Breast epithelium (tissue), 4 donors: ENCODE measurements around the gene TNFRSF25. TPM values are rescaled to one million over a fixed set of nuclear protein-coding genes. Genes with fewer than 3 reads are reported as not detected.

ENCODE experiments used
- DNase-seq, 2 donors: peaks; one replicate each; pipeline ENCODE4 v3.0.0-alpha.2; 2019; ENCODE audit warnings: low spot score in 2 of 2
- H3K27ac ChIP-seq, 2 donors: fragments of 200-600 bp; sonication (generic) in 1 of 2; one replicate each; pipeline ENCODE4 v1.5.1; 2016 to 2019; ENCODE audit warnings: mild to moderate bottlenecking in 1 of 2
- H3K27me3 ChIP-seq, 2 donors: fragments of 200-600 bp; sonication (generic) in 1 of 2; one replicate each; pipeline versions ENCODE4 v1.5.1 to v1.6.0; 2017 to 2019; ENCODE audit warnings: control low read depth in 1 of 2, mild to moderate bottlenecking in 1 of 2
- H3K36me3 ChIP-seq: fragments of 200-600 bp; one replicate; pipeline ENCODE4 v1.5.1; 2019
- H3K4me1 ChIP-seq, 2 donors: fragments of 200-600 bp; sonication (generic); one replicate each; pipeline ENCODE4 v1.5.1; 2016 to 2019; ENCODE audit warnings: control low read depth in 1 of 2
- H3K4me3 ChIP-seq, 3 donors: fragments of 200-600 bp; sonication (generic); 1 replicate in 2 of 3; 2 replicates in 1 of 3; pipeline ENCODE4 v1.5.1; 2016 to 2019; ENCODE audit warnings: mild to moderate bottlenecking in 3 of 3, moderate library complexity in 2 of 3
- H3K9me3 ChIP-seq, 2 donors: fragments of 200-600 bp; sonication (generic) in 1 of 2; one replicate each; pipeline ENCODE4 v1.5.1; 2016 to 2019; ENCODE audit warnings: control low read depth in 1 of 2
- CTCF ChIP-seq, 3 donors: fragments of 450-650 bp; IDR thresholded peaks; one replicate each; pipeline ENCODE4 v1.5.1; 2016 to 2017; ENCODE audit warnings: antibody characterized with exemption in 3 of 3, mild to moderate bottlenecking in 3 of 3, moderate library complexity in 3 of 3
- POLR2A ChIP-seq: fragments of 450-650 bp; IDR thresholded peaks from one replicate; pipeline ENCODE4 v1.6.1; 2016; ENCODE audit warnings: antibody characterized with exemption, mild to moderate bottlenecking, moderate library complexity
- POLR2AphosphoS5 ChIP-seq, 3 donors: sonication (generic); formaldehyde crosslinking; IDR thresholded peaks; one replicate each; pipeline ENCODE4 v1.6.1; 2017; ENCODE audit warnings: antibody characterized with exemption in 3 of 3
- intact Hi-C: fragments of 100-400 bp; cut with DNase I; formaldehyde crosslinking; loops from one replicate; pipeline ENCODE4 v1.15.1; 2023; ENCODE audit warnings: low total_unique reads
- total RNA-seq, 3 donors: library from RNA; depleted of rRNA; stranded (reverse); fragments of >200 nt; gene quantifications; one replicate each; pipeline ENCODE4 v1.1.0, GENCODE V29; 2016

Gene TNFRSF25
- total RNA-seq, 3 donors from 2014 or later: 3.8 to 13.1 (median 12.4) TPM

GRCh38 chr1:6500544-6501278, 34.7 kb upstream of the TNFRSF25 start:
- H3K4me3 ChIP-seq: no peak overlapping the region
- TF ChIP-seq CTCF (IDR thresholded peaks at IDR 0.05): no peak
- TF ChIP-seq POLR2A: no peak
- no peak for TF ChIP-seq POLR2AphosphoS5 (IDR thresholded peaks at IDR 0.05)
- H3K27me3 ChIP-seq: no peaks in the 10 kb centered on the region
- no peak for DNase-seq
- intact Hi-C loops: no loop called here
- H3K36me3 ChIP-seq: no peaks in the 10 kb centered on the region
- H3K27ac ChIP-seq: peak overlapping the region in 1 of 2 donors; percentile 30
- H3K4me1 ChIP-seq: peaks cover 4 to 24% of the 10 kb centered on the region in 2 donors
- no peaks in the 10 kb centered on the region for H3K9me3 ChIP-seq

GRCh38 chr1:6499296-6499695, 33.3 kb upstream of the TNFRSF25 start:
- intact Hi-C loops: loop anchor here (10.0 kb wide), 1 partner anchor 146 kb away; no protein-coding TSS in a partner anchor
- Histone ChIP-seq H3K9me3 (no peaks in the 10 kb centered on the region), H3K27ac (peak overlapping the region in 1 of 2 donors; percentile 23), H3K36me3 (no peaks in the 10 kb centered on the region), H3K27me3 (no peaks in the 10 kb centered on the region), H3K4me3 (no peak overlapping the region), H3K4me1 (peaks cover 4 to 24% of the 10 kb centered on the region in 2 donors)
- TF ChIP-seq POLR2A (no peak), CTCF (IDR thresholded peaks at IDR 0.05) (no peak), POLR2AphosphoS5 (IDR thresholded peaks at IDR 0.05) (no peak)
- DNase-seq: no peak

GRCh38 chr1:6498576-6499111, 32.7 kb upstream of the TNFRSF25 start:
- Histone ChIP-seq H3K4me1 (peaks cover 4 to 24% of the 10 kb centered on the region in 2 donors), H3K27me3 (no peaks in the 10 kb centered on the region), H3K27ac (peak overlapping the region in 1 of 2 donors; percentile 23), H3K36me3 (no peaks in the 10 kb centered on the region), H3K4me3 (no peak overlapping the region), H3K9me3 (no peaks in the 10 kb centered on the region)
- no peak for DNase-seq
- TF ChIP-seq POLR2A: no peak
- TF ChIP-seq POLR2AphosphoS5 (IDR thresholded peaks at IDR 0.05): no peak
- TF ChIP-seq CTCF (IDR thresholded peaks at IDR 0.05): no peak
- intact Hi-C loops: loop anchor here (10.0 kb wide), 1 partner anchor 146 kb away; no protein-coding TSS in a partner anchor

- peak overlapping the region in 1 of 2 donors; percentile 55 for H3K27ac ChIP-seq
- no peak for TF ChIP-seq POLR2A
- no peak for TF ChIP-seq POLR2AphosphoS5 (IDR thresholded peaks at IDR 0.05)
- TF ChIP-seq CTCF (IDR thresholded peaks at IDR 0.05): no peak
- DNase-seq: no peak
- peaks cover 4 to 24% of the 10 kb centered on the region in 2 donors for H3K4me1 ChIP-seq
- H3K36me3 ChIP-seq: no peaks in the 10 kb centered on the region
- no peaks in the 10 kb centered on the region for H3K27me3 ChIP-seq
- intact Hi-C loops: loop anchor here (10.0 kb wide), 1 partner anchor 147 kb away; no protein-coding TSS in a partner anchor
- no peaks in the 10 kb centered on the region for H3K9me3 ChIP-seq
- peak overlapping the region; percentile 48 to 92 (median 64) for H3K4me3 ChIP-seq
These were observed 32.0 kb upstream of the TNFRSF25 start for GRCh38 chr1:6497867-6498575.
